G401.6 (cell line): ENCODE data around the gene AJAP1.

Experiments
- FAIRE-seq: peaks from 2 replicates; lab custom pipeline; 2012; peaks lifted over from hg19 to GRCh38; lab: Jason Lieb, UNC

The AJAP1 gene, protein sequence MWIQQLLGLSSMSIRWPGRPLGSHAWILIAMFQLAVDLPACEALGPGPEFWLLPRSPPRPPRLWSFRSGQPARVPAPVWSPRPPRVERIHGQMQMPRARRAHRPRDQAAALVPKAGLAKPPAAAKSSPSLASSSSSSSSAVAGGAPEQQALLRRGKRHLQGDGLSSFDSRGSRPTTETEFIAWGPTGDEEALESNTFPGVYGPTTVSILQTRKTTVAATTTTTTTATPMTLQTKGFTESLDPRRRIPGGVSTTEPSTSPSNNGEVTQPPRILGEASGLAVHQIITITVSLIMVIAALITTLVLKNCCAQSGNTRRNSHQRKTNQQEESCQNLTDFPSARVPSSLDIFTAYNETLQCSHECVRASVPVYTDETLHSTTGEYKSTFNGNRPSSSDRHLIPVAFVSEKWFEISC

DNA sequence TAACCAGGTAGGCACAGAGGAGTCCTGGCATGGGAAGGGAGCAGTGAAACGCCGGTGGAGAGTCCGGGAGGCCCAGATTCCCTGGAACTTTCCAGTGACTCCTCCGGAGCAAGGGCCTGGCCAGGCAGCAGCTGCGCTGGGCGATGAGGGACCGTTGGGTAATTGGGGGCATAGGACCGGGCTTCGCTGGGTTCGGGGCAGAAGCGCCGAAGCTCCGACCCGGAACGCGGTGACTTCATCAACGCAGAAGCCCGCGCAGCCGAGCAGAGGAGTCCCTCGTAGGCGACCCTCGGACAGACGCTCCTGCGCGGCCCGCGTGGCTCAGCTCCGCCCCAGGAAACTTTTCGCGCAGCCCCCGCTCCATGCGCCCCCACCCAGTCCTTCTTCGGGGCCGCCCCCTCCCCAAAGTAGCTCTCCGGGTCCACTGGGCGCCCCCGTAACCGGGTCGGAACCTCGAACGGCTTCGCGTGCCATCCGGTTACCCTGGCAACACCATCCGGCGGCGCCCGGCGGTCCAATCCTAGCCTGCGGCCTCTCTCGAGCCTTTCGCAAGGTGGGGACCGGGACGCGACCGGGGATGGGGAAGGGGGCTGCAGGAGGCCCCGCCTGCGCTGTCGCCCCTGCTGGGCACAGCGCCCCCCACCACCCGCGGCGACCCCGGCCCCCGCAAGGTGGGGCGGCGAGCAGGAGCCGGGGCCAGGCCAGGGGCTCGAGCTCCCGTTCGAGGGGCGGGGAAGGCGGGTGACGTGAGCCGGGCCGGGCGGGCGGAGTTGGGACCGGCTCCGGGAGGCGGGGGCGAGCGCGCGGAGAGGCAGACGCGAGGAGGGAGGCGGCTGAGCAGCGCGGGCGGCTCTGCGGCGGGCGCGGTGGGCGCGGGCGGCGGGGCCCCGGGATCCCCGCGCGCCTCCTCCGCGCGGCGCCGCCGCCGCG lies at the start of gene AJAP1:
Gene AJAP1 (plus strand): TSS at position 814 of the 930 bp plus-strand sequence. CDS start 817 bp downstream, outside the sequence.
- no peak for FAIRE-seq

DNA sequence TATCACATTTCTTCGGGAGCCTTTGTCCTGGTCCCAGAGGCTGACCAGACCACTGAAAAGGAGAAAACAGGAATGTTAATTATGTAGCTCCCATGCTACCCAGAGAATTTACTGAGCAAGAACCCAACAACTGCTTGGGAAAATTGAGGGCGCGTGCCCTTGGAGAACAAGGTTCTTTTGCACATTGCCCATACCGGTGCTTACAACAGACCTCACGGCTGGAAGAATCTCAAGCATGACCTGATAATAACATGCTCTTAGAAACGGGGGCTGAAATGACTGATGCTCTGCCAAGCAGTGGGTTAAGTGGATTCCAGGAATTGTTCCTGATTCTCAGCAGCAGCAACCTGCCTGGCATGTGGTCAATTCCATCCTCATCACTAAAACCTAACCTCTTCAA lies 49.3 kb upstream of the AJAP1 start:
- no peak for FAIRE-seq

DNA sequence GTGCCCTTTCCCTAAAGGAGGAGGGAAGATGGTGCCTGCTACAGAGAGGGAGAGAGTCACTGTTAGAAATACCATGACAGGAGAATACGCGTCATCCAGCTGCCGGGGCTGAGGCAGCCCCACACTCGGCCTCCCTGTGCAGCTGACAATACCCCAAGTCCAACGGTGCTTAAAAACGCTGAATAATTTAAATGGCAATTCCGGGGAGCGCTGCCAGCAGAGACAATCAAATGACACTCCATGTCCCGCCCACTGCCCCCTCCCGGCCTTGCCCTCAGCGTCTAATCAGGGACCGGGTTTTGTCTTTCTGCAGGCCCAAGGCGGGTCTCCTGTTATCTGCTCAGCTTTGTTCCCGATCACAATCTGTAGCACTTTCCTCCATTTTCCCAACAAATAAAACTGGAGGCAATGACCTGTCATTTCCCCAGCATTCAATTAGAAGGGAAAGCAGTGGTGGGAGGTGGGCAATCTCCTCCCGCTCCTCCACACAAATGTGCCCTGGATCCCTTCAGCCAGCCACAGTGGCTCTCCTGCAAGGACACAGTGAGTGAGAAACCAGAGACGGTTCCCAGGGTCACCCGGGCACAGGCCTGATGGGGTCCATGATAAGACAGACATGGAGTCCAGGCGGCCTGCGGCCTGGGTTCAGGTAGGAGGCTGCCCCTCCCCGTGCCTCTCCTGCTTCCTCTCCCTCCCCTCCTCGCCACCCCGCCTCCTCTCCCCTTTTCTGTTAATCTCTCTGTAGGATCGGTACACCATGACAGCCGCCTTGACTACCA lies 42.7 kb upstream of the AJAP1 start:
- FAIRE-seq, result no peak

DNA sequence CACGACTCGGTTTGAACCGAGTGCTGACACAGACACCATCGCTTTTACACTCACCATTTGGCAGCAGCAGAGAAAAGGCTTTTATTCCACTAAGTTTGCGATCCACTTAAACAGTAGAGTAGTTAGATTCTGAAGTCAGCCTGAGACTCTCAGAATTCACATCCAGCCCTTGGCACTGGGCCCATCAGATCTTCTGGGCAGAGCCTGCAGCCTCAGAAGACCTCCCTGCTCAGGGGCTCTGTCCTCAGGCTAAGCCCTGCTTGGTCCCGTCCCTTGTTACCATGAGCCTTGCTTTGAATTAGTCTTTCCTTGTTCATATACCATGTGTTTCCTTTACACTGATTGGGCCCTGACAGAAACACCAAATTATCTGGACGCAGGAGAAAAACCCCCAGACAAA lies 41.4 kb upstream of the AJAP1 start:
- no peak for FAIRE-seq

DNA sequence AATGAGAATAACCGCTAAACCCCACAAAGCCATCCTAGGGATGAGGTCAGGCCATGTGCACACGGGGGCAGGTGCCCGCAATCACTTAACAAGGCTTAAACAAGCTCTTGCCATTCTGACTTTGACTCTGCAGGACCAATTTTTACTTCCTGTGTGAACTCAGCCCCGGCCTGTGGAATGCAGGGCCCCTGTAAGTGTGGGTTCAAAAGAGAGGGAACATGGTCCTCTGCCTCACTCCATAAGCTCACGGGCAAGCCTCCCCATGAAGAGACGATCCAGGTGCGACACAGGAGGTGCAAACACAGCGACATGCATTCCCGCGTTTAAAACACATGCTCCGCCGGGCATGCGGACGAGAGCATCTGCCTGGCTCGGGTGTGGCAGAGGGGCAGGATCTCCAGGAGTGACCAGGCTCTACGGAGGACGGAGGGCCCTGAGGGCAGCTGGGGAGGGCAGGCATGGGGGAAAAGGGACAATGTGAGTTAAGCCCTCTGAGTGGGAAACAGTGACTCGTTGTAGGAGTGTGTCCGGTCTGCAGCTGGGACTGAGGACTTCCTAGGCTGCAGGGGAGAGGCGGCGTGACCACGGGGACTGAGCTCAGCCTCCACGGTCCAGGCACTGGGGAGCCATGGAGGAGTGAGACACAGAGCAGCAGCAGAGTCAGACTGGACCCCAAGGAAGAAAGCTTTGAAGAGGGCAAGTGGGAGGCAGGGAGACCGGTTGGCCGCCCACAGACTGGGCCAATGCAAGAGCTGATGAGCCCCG lies 40.6 kb upstream of the AJAP1 start:
- FAIRE-seq, result no peak

DNA sequence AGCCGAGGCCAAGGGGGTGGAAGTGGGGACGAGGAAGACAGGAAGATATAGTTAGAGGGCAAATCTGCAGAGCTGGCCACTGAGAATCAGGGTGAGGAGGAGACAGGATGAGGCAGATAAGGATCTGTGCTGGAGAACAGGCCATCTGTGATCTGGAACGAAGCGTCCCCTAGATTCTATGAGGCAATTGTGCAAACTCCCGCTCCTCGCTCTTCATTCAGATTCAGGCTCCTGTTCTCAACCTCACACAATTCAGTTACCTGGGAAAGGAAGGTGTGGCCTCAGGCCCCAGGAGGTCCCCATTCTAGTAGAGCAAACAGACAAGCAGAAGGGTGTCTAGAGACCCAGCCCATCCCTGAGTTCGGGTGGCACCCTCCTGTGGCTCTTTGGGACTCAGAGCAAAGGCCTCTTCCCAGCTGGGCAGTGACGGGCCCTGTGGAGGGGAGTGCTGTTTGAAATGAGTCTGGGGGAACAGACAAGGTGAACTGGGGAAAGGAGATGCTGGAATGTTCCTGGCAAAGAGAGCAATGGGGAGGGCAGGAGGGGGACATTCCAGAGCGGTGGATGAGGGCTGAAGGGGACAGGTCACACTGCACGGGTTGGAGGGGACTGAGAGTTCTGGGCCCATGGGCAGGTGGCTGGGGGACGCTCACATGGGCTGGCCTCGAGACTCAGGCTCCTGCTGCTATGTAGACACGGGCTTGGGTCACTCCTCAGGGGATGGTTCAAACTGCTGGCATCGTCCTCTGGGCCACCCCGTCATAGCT lies 39.9 kb upstream of the AJAP1 start:
- FAIRE-seq, result no peak

DNA sequence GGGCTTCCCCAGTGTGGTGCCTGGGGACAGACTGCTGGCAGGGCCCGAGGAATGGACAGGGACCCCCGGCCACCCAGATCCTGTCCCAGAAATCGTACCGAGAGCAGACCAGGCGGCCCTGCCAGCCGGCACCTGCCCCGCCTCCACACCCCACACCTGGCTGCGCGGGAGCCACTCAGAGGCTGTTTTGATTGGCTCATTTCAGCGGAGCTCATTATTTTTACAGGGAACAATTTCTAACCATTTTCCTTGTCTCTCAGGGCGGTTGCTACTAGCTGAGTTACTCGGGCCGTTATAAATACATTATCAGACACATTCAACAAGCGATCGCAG lies 39.3 kb upstream of the AJAP1 start:
- no peak for FAIRE-seq

DNA sequence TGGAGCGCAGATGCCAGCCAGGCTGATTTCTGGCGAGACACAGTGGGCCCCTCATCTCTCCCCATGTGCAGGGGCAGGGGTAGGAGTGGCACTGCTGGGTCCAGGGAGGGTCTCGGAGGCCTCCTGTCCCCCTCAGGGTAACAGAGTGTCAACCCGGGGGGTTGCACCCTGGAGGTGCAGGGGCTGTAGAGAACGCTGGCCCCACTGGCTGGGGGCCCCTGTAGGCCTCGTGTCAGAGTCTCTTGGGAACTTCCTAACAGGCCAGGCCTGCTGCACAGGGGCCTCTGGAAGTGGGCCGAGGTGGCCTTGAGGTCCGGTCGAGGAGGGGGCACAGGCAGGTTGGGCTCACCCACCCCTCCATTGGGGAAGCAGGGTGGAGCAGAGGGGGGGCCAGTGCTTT lies 38.9 kb upstream of the AJAP1 start:
- FAIRE-seq, result no peak

DNA sequence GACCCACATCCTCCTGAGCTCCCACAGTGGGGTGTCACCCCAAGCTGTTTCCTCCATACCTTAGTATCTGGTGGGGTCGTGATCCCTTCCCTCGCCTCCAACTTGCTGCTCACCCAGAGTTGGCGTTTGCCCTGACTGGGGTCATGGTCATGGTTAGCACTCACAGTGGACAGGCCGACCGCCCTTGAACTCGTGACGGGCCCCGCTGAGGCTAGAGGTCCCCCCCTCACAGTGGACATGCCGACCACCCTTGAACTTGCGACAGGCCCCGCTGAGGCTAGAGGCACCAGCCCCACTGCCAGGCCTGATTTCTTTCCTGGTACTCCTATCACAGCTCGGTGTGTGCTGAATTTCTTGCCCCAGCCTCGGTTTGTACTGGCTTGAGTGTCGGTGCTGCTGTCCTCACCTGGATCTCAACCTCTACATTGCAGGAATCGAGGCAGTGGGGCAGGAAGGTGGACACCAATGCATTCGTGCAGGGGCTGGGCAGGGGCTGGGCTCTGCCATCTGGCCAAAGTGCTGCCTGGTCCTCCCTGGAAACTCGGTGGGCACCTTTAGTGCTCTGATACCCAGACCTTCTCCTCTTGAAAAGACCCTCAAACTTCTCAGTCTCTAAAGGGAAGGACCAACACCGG lies 37.5 kb upstream of the AJAP1 start:
- no peak for FAIRE-seq

DNA sequence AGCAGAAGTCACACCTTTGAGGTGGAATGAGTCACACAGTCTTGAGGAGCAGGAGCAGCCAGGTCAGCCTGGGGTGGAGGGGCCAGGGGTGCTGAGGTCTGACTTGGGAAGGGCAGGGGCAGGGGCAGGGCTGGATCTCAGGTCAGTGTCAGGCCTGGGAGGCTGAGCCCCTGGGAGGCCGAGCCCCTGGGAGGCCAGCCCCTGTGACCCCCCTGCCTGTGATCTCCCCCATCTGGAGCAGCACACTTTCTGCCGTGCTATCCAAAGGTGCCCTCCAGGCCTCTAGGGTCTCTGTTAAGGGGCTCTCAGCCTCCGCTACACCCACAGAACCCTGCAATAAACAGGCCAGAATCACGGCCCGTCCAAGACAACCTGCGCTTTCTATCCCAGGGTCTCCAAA lies 36.9 kb upstream of the AJAP1 start:
- no peak for FAIRE-seq

DNA sequence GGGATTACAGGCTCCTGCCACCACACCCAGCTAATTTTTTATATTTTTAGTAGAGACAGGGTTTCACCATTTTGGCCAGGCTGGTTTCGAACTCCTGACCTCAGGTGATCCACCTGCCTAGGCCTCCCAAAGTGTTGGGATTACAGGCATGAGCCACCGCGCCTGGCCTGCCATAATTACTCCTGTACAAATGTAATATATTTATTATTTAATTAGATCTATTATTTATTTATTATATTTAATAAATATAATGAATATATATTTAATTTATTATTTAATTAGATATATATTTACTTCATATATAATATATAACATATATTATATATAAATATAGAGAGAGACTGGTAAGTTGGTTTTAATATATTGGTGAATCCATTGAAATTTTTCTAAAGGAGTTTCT lies 35.6 kb upstream of the AJAP1 start:
- peak; percentile 65 for FAIRE-seq

DNA sequence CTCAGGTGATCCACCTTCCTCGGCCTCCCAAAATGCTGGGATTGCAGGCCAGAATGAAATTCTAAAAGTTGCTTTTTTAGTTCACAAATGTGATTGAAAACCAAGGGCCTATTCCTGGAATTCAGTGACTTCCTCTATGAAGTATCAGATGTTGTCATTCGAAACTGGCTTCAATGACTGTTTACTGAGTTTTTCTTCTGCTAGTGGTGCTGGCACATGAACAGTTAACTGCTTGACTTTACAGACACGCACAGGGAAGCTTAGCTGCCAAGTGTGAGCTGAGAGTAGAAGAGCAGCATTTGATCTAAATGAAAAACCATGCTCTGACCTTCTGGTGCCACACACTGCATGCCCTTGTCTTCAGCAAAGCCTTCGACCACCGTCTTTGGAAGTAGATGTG lies 32.8 kb upstream of the AJAP1 start:
- no peak for FAIRE-seq

DNA sequence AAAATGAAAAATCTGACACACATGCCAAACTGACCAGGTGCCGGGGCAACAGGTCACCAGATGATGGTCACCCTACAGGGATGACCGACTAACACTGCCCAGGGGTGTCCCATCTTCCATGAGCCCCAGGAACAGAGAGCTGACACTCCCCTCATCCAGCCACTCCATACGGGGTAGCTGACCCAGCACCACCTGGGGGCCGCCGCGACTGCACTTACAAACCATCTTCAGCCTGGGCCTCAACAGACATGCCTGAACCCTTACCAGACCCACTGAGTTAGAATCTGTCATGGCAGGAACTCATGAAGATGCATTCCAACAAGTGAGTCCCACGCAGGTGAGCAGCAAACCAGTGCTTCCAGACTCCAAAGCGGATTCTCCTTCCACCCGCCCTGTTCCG lies 31.6 kb upstream of the AJAP1 start:
- FAIRE-seq, result no peak

DNA sequence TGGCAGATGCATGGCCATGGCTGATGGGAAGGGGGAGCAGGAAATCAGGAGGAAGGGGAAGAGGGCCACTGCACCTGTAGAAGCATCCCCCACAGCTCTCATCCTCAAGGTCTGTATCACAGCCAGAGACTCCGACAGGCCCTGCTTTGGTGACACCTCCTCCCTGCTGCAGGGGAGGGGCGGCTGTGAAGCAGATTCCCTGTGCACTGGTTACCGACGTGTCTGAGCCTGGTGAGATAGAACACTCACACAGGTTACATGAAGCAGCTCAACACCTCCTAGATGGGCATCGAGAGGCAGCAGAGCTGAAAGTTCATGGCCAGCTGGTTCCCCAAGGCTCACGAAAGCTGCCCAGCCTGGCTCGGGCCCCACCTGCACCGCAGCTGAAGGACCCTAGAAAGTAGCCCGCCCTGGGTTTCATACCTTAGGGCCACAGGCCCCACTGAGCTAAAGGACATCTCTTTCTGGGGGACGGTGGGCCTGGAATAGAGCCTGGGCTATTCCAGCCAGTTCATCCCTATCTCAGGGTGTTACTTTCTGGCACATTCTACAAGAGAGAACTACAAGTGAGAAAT lies 30.2 kb upstream of the AJAP1 start:
- FAIRE-seq, result no peak

DNA sequence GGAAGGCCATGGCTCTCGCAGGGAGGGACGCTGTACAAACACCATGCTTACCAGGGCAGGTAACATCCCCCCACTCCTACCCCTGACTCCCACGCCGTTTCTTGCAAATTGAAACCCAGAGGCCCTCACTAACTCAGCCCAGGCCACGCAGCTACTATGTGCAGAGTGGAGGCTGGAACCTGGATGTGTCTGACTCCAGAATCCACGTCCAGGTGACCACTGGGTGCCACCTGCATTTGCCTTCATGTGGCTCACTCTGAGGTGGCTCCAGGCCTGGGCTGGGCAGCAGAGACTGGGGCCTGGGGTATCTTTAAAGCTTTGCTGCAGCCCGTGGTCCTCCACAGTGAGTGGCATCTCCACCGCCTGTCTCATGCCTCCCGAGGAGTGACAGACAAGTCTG lies 29.6 kb upstream of the AJAP1 start:
- FAIRE-seq, result no peak

DNA sequence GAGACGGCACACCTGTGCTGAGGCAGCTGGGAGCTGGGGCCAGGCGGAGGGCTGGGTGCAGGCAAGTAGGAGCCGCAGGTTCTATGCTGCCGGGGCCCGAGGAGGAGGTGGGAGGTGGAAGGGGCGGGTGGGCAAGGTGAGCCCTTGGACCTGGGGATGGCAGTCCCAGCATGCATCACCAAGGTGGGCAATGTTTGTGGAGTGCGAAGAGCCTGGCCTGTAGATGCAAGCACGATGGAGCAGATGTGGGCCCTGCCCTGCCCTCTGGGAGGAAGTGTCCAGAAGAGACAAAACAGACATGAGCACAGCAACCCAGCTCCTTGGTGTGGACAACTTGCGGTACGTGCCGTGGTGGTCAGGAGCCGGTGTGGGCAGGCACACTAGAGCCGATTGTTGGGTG lies 28.3 kb upstream of the AJAP1 start:
- FAIRE-seq, result no peak

DNA sequence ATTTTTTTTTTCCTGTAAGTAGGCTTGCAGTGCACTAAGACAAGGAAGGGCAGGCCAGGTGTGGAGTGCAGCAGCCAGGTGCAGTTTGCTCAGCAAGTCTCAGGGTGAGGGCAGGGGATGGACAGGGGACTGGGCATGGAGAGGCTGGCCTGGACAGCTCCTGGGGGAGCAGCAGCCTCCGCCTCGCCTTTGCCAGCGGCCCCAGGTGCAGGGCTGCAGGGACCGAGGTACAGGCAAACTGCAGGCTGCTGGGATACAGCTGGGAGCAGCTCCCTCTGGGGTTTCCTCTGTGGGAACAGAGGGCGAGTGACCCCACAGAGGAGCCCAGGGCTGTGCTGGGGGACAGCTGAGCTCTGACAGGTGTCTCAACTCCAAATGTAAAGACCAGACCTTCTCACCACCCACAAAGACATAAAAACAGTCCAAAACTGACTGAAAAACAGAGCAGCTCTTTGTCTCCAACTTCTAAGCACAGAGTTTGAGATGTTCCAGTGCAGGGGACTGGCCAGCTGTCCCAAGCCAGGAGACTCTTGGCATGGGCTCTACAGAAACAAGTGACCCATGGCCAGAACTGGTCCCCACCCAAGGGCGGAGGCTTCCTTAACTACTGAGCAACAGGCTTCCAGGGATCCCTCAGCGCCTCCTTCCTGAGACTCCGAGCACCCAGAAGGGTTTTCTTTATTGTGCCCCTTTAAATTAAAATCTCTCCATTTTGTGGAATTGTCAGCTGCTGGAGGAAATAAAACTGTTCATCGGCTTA lies 27.7 kb upstream of the AJAP1 start:
- no peak for FAIRE-seq

DNA sequence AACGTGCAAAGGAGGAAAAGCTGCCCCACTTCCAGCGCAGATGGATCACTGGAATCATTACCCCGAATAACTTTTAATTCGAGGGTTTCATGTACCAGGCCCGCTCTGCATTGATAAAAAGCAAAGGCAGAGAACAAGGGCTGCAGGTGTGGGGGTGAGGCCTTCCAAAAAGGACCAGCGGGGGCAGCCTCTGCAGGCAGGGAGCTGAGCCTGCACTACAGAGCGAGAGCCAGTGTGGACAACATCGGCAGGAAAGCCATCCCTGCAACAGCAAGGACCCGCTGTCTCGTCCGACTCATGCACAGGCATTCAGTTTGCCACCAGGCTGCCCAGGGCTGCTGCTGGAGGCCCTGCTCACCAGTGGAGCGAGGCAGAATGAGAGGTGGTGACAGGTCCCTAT lies 27.1 kb upstream of the AJAP1 start:
- FAIRE-seq, result no peak

DNA sequence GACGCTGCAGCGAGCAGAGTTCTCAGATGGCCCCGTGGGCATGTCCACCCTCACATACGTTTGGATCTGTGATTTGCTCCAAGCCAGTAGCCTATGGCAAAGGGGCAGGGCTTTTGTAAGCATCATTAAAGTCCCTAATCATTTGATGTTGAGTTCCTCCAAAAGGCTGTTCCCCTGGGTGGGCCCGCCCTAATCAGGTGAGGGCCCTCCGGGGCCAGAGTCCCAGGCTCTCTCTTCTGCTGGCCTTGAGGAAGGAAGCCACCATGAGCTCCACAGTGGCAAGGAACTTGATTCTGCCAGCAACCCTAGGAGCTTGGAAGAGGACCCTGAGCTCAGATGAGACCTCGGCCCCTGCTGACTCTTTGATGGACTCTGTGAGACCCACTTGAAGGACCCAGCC lies 25.4 kb upstream of the AJAP1 start:
- no peak for FAIRE-seq

DNA sequence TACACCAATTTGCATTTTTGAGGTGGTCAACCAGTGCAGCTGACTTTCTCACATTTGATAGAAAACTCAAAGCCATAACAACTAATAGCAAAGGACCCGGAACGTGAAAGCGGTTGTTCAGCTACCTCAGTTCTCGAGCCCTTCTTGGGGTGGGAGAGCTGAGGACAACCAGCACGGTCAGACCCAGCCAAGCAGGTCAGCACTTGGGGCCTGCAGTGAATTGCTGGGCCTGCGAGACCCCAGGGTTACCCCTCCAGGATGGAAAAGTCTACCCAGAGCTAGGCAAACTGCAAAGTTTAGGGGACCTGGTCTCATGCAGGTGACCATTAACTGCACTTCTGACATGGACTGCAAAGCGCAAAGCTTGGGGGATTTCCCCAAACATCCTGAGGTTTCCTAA lies 23.8 kb upstream of the AJAP1 start:
- no peak for FAIRE-seq
